NCI-H510A treated with DMSO at 0.1 percent for 48 hours (cell line): ENCODE data around the gene GBA3.

ENCODE experiments used
- DNase-seq: peaks from one replicate; lab custom pipeline; 2025; lab: John Stamatoyannopoulos, UW

GBA3 gene

GRCh38 chr4:22695917-22696316 lies 3.2 kb downstream of the GBA3 start:
- DNase-seq, result no peak

- no peak for DNase-seq
These were observed 11.2 kb downstream of the GBA3 start for GRCh38 chr4:22703912-22704311.

- DNase-seq, result no peak
These were observed 14.7 kb downstream of the GBA3 start for GRCh38 chr4:22707390-22707789.

GRCh38 chr4:22708961-22709360 lies 16.2 kb downstream of the GBA3 start:
- DNase-seq, result no peak

- no peak for DNase-seq
These were observed 19.4 kb downstream of the GBA3 start for GRCh38 chr4:22712105-22712504.

GRCh38 chr4:22712529-22712928 lies 19.8 kb downstream of the GBA3 start:
- DNase-seq, result no peak

- DNase-seq, result no peak
These were observed 21.1 kb downstream of the GBA3 start for GRCh38 chr4:22713841-22714240.

- DNase-seq, result no peak
These were observed 26.5 kb downstream of the GBA3 start for GRCh38 chr4:22719218-22719617.

GRCh38 chr4:22720091-22720490 lies 27.4 kb downstream of the GBA3 start:
- DNase-seq, result no peak

GRCh38 chr4:22721204-22721603 lies 28.5 kb downstream of the GBA3 start:
- no peak for DNase-seq

- DNase-seq, result no peak
These were observed 37.3 kb downstream of the GBA3 start for GRCh38 chr4:22730021-22730420.

- DNase-seq, result no peak
These were observed 41.1 kb downstream of the GBA3 start for GRCh38 chr4:22733816-22734215.

- no peak for DNase-seq
These were observed 44.2 kb downstream of the GBA3 start for GRCh38 chr4:22736912-22737311.

- DNase-seq, result no peak
These were observed 47.2 kb downstream of the GBA3 start for GRCh38 chr4:22739968-22740367.

- no peak for DNase-seq
These were observed 49.0 kb downstream of the GBA3 start for GRCh38 chr4:22741744-22742143.

GRCh38 chr4:22743290-22743689 lies 50.6 kb downstream of the GBA3 start:
- DNase-seq, result no peak

GRCh38 chr4:22744478-22745062 lies 51.8 kb downstream of the GBA3 start:
- DNase-seq, result no peak

- DNase-seq, result no peak
These were observed 52.5 kb downstream of the GBA3 start for GRCh38 chr4:22745234-22745633.

GRCh38 chr4:22754116-22754515 lies 61.4 kb downstream of the GBA3 start:
- DNase-seq, result no peak

- DNase-seq, result no peak
These were observed 69.8 kb downstream of the GBA3 start for GRCh38 chr4:22762548-22762947.

- no peak for DNase-seq
These were observed 71.4 kb downstream of the GBA3 start for GRCh38 chr4:22764183-22764582.

GRCh38 chr4:22766068-22766467 lies 73.3 kb downstream of the GBA3 start:
- no peak for DNase-seq

GRCh38 chr4:22778547-22779163 lies 85.9 kb downstream of the GBA3 start:
- no peak for DNase-seq

- DNase-seq, result no peak
These were observed 87.6 kb downstream of the GBA3 start for GRCh38 chr4:22780317-22780716.
